ACC112 (cell line): ENCODE measurements around the gene KLHL35.
A peak's percentile ranks its signal among the peaks of the same experiment; 100 is the strongest.

ENCODE experiments used
- H2AFZ ChIP-seq: fragments of 200-600 bp; sonication (generic); one replicate; pipeline ENCODE4 v1.6.0; 2017; ENCODE audit warnings: antibody characterized with exemption, low read length; ENCODE audit not compliant: unreplicated experiment
- H3K27ac ChIP-seq: fragments of 200-600 bp; sonication (generic); 2 replicates; pipeline ENCODE4 v1.5.1; 2014; ENCODE audit warnings: low read depth, mild to moderate bottlenecking, antibody characterized with exemption, low read length, moderate library complexity
- H3K27me3 ChIP-seq: fragments of 200-600 bp; sonication (generic); 2 replicates; pipeline ENCODE4 v1.6.1; 2014; ENCODE audit warnings: mild to moderate bottlenecking, antibody characterized with exemption, low read length, moderate library complexity, mixed read lengths; ENCODE audit not compliant: insufficient read depth
- H3K36me3 ChIP-seq: fragments of 200-600 bp; sonication (generic); 2 replicates; pipeline ENCODE4 v1.6.1; 2016; ENCODE audit warnings: mild to moderate bottlenecking, antibody characterized with exemption, low read length, moderate library complexity, mixed read lengths; ENCODE audit not compliant: insufficient read depth
- H3K4me1 ChIP-seq: fragments of 200-600 bp; sonication (generic); one replicate; pipeline ENCODE4 v1.6.1; 2016; ENCODE audit warnings: low read length, mixed read lengths; ENCODE audit not compliant: insufficient read depth, unreplicated experiment, control insufficient read depth
- H3K4me3 ChIP-seq: fragments of 200-600 bp; sonication (generic); 2 replicates; pipeline ENCODE4 v1.5.1; 2014; ENCODE audit warnings: mild to moderate bottlenecking, low read depth, low read length
- H3K79me2 ChIP-seq: fragments of 200-600 bp; sonication (generic); one replicate; pipeline ENCODE4 v1.6.0; 2016; ENCODE audit warnings: low read length; ENCODE audit not compliant: control insufficient read depth, unreplicated experiment, insufficient read depth

Gene KLHL35

DNA sequence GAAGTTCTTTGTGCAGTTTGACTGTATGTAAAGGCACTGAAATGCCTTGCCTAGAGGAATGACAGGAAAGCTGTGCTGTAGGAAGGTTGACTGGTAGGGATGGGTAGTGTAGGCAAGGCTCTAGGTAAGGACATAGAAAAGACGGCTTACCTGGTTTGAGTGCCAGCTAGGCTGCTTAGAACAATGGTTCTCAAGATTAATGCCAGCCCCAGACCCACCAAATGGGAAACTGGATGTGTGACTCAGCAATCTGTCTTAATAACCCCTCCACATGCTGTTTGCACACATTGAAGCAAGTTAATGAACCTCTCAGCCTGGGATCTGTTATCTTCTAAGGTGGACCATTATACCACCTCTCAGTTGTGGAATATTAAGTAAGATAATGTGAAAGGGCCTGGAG is 30.0 kb downstream of the KLHL35 start:
- Histone ChIP-seq H2AFZ (no peak overlapping the region), H3K4me3 (peak overlapping the region; percentile 94), H3K79me2 (peaks cover 74% of the 10 kb centered on the region), H3K27me3 (no peaks in the 10 kb centered on the region), H3K36me3 (peaks cover 56% of the 10 kb centered on the region), H3K27ac (peak overlapping the region; percentile 57), H3K4me1 (peaks cover 49% of the 10 kb centered on the region)

DNA sequence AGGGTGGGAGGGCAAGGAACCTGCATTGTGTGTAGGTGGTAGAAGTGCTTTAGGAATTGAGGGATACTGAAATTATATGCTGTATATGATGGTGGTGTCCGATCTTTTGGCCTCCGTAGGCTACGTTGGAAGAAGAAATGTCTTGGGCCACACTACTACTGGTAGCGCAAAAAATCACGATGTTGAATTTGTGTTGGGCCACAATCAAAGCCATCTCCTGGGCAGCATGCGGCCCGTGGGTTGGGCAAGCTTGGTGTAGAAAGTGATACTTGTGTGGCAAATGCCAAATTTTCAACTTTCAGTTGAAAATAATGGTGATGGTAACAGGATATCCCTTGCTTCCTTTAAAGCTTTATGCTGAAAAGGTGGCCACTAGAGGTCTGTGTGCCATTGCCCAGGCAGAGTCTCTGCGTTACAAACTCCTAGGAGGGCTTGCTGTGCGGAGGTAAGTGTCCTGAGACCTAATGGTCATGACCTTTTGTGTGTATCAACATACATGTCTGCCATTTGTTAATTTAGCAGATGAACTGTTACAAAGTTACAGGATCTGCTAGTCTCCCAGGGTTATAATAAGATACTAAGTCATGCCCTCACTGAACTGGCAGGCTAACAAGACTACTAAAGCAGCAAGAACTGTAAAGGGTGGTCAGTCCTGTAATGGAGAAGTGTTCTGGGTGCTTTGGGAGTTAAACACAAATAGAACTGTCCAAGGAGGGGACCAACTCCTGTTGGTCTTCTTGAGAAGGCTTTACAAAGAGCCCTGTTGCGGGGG is 30.8 kb downstream of the KLHL35 start:
- Histone ChIP-seq H2AFZ (no peak overlapping the region), H3K27me3 (no peaks in the 10 kb centered on the region), H3K27ac (peak overlapping the region; percentile 57; the same call in 1 of the 2 replicates), H3K4me3 (peak overlapping the region; percentile 94), H3K79me2 (peaks cover 71% of the 10 kb centered on the region), H3K4me1 (peaks cover 49% of the 10 kb centered on the region), H3K36me3 (peaks cover 51% of the 10 kb centered on the region)

DNA sequence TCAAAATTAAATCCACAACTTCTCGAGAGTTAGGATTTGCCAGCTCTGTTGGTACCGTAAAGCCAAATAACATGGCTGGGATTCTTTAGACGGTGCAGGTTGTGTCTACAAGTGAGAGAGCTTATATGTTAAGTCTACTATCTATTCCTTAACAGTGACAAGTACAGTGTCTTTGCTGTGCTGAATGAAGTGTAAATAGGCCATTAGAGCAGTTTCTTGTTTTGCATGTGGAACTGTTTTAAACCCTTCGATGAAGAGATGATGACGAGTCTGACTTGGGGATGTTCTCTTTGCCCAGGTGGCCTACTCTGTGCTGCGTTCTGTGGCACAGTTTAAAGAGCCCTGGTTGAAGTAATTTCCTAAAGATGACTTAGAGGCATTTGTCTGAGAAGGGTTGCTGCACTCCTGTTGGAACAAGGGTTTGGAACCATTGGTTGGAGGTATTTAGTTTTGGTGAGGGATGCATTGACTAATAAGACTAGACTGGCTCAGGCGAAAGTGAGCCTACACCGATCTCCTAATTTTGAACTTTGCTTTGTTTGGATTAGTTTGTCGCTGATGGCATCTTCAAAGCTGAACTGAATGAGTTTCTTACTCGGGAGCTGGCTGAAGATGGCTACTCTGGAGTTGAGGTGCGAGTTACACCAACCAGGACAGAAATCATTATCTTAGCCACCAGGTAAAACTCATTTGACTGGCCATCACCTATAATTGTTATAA is 32.7 kb downstream of the KLHL35 start:
- Histone ChIP-seq H3K27me3 (no peaks in the 10 kb centered on the region), H3K27ac (peak overlapping the region; percentile 84), H3K36me3 (peaks cover 45% of the 10 kb centered on the region), H3K79me2 (peaks cover 59% of the 10 kb centered on the region), H3K4me3 (peak overlapping the region; percentile 94), H2AFZ (no peak overlapping the region), H3K4me1 (peaks cover 38% of the 10 kb centered on the region)

DNA sequence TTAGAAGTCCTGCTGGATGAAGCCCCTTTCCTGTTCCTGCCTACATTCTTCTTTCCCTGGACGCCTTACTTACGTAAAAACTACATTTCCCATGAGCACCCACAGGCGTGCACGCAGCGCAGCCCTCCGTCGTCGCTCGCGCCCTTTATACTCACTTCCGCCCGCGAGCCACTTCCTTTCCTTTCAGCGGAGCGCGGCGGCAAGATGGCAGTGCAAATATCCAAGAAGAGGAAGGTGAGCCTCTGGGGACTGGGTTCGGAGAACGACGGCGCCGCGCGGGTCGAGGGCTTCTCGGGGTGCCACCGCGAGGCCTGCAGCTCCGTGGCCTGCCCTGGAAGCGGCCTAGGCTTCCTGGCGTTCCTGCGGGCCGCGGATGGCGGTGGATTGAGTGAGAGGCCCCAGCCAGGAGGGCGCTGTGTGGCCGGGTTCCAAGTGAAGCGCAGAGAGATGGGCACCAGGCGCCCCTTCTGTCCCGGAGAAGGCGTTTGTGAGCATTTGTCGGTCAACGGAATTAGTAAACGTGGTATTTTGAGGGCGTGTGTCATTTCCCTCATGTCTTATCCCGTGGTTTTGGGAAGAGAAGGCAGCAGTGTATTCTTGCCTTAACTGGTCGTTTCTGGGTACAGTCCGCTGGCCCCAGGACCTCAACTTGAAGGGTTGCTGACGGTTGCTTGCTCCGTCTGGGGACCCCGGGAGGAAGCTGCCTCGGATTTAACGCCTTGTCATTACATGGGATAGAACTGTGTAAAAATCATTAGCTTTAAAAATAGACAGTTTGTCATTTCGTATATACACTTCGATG is 33.5 kb downstream of the KLHL35 start, which contains the start of gene RPS3:
TSS of gene RPS3 (plus strand) at position 175 of the 802 bp plus-strand sequence. CDS start at position 205, 30 bp downstream.
- peak within 1 kb of the TSS; percentile 84 for H3K27ac ChIP-seq
- H3K4me1 ChIP-seq, result peaks cover 32% of the 10 kb centered on the region
- H3K4me3 ChIP-seq, result peak within 1 kb of the TSS; percentile 94
- no peaks in the 10 kb centered on the region for H3K27me3 ChIP-seq
- peaks cover 42% of the 10 kb centered on the region for H3K36me3 ChIP-seq
- peak within 1 kb of the TSS; percentile 37 for H2AFZ ChIP-seq
- peaks cover 53% of the 10 kb centered on the region for H3K79me2 ChIP-seq

DNA sequence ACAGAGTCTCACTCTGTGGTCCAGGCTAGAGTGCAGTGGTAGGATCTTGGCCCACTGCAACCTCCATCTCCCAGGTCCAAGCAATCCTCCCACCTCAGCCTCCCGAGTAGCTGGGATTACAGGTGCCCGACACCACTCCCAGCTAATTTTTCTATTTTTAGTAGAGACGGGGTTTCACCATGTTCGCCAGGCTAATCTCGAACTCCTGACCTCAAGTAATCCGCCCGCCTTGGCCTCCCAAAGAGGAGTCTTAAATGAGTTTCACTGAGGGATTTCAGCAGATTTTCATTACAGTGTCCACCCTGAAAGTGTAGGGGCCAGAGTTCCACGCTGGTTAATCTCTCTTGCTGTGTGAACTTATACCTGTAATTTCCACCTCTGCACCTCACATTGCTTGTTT is 34.1 kb downstream of the KLHL35 start:
- Histone ChIP-seq H2AFZ (peak overlapping the region; percentile 37), H3K27ac (no peak overlapping the region)

DNA sequence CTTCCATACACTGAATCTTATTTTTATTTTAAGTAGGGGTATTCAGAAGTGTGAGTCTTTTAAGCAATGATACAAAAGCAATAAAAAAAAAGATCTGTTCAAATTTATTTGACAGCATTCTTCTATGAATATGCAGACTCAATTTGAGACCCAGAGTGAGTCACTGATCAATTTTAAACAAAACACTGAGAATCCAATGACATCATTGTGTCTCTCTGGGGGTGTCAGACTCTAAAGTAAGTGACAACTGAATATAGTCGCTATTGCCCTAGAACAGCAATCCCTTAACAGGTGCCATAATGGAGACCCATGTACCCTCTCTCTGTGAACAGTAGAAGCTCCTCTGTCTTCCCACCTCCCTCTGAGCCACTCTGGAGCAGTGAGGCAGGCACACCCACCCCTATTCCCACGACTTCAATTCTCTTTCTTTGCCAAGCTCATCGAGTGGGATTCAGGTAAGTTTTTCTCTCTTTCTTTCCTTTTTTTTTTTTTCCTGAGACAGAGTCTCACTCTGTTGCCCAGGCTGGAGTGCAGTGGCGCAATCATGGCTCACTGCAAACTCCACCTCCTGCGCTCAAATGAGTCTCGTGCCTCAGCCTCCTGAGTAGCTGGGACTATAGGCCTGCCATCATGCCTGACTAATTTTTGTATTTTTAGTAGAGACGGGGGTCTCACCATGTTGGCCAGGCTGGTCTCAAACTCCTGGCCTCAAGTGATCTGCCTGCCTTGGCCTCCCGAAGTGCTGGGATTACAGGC is 38.7 kb downstream of the KLHL35 start:
- Histone ChIP-seq H3K27ac (no peak overlapping the region), H3K4me3 (no peak overlapping the region)

More for the DNA sequence above, 34.1 kb downstream of the KLHL35 start:
- H3K4me1 ChIP-seq, result peaks cover 26% of the 10 kb centered on the region
- no peaks in the 10 kb centered on the region for H3K27me3 ChIP-seq
- H3K36me3 ChIP-seq, result peaks cover 37% of the 10 kb centered on the region
- peak overlapping the region; percentile 94; the same call in 1 of the 2 replicates for H3K4me3 ChIP-seq
- H3K79me2 ChIP-seq, result peaks cover 46% of the 10 kb centered on the region

DNA sequence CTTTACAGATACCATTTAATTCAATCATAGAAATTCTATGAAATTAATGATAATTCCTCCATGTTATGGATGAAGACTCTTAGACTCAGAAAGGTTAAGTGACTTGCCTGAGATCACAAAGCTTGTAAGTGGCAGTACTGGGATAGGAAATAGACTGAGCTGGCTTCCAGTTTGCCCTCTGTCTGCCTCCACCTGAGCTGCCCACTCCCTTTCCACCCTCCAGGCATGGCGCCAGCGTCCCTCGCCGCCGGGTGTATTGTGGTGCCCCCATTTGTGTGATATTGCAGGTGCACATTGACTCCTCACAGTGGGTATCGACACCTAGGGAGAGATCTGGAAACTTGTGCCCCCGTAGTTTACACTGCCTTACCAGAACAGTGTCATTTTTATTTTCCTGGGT is 43.1 kb downstream of the KLHL35 start:
- Histone ChIP-seq H3K27ac (no peak overlapping the region), H2AFZ (no peak overlapping the region), H3K4me3 (no peak overlapping the region), H3K4me1 (peaks cover 14% of the 10 kb centered on the region), H3K36me3 (no peaks in the 10 kb centered on the region), H3K27me3 (no peaks in the 10 kb centered on the region), H3K79me2 (no peaks in the 10 kb centered on the region)

More for the DNA sequence above, 38.7 kb downstream of the KLHL35 start:
- peaks cover under 1% of the 10 kb centered on the region for H3K79me2 ChIP-seq
- H3K27me3 ChIP-seq, result no peaks in the 10 kb centered on the region
- no peaks in the 10 kb centered on the region for H3K36me3 ChIP-seq
- no peak overlapping the region for H2AFZ ChIP-seq
- no peaks in the 10 kb centered on the region for H3K4me1 ChIP-seq

DNA sequence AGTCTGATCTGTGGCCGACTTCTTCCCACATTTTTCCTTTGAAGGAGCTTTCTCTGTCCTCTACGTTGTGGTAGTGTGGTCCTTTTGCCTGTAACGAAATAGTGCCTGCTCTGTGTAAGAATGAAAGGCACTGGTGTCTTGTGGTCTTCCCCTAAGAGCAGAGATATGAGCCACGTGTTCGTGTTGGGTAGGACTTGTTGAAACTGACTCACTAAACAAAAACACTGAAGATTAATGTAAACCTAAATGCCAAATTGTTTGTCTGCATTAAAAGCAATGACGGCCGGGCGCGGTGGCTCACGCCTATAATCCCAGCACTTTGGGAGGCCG is 43.8 kb downstream of the KLHL35 start:
- Histone ChIP-seq H3K27me3 (no peaks in the 10 kb centered on the region), H3K79me2 (no peaks in the 10 kb centered on the region), H3K36me3 (no peaks in the 10 kb centered on the region), H3K4me1 (peaks cover 14% of the 10 kb centered on the region), H2AFZ (no peak overlapping the region), H3K4me3 (no peak overlapping the region), H3K27ac (no peak overlapping the region)

DNA sequence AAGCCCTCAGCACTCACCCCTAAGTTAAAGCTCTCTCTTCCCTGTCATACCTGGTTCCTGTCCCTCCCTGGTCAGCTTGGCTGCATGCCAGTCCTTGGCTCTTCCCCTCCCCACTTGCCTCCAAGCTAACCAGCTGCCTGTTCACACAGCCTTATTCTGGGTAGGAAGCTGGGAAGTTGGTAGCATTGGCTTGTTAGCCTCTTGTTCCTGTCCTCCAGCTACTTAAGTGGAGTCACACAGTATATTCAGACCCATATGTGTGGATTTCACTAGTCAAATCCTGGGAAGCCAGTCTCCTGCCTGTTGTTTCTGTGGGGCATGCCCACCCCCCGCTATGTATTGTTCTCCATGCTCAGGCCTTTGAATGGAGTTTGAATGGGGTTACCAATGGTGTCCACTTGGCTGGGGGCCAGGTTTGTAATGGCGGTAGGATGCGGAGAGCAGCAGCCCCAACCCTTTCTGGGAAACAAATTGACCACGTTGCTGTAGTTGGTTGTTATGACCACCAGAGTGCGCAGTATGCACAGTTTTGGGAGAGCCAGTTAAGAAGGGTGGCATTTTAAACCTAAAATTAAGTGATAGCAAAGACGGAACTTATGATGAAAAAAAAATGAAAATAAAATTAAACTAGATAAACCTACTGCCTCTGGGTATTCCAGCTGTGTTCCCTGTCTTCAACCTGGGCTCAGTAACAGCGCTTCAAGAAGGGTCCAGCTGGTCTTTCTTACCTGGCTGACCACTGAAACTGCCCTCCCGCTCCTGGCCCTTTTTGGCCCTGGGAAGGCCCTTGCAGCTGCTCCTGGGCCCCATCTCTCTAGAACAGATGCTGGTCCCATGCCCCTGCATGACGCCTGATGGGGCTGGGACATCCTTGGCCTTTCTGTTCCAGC is 44.4 kb downstream of the KLHL35 start:
- Histone ChIP-seq H3K79me2 (no peaks in the 10 kb centered on the region), H3K36me3 (no peaks in the 10 kb centered on the region), H3K27ac (no peak overlapping the region), H2AFZ (no peak overlapping the region), H3K4me3 (no peak overlapping the region), H3K27me3 (no peaks in the 10 kb centered on the region), H3K4me1 (peaks cover 14% of the 10 kb centered on the region)
